MCF 10A (cell line): ENCODE measurements around the gene ARPC4. TPM values are rescaled to one million over a fixed set of nuclear protein-coding genes. Genes with fewer than 3 reads are reported as not detected.
A peak's percentile ranks its signal among the peaks of the same experiment; 100 is the strongest.

Experiments
- Bru-seq: library from RNA; stranded (reverse); fragments of 400-500 nt; gene quantifications from one replicate; lab custom pipeline; 2021; lab: Mats Ljungman, UMichigan
- BruChase-seq, 2 experiments: library from RNA; stranded (reverse); fragments of 400-500 nt; gene quantifications; one replicate each; lab custom pipeline; 2021; lab: Mats Ljungman, UMichigan
- BruUV-seq: library from RNA; stranded (reverse); fragments of 400-500 nt; replicated peaks from 2 replicates; lab custom pipeline; 2021; lab: Mats Ljungman, UMichigan
- CTCF ChIA-PET: fragments of 300-600 bp; sonication (Branson Sonifier 250); formaldehyde crosslinking; extraction: SDS; loops from one replicate; lab custom pipeline; 2021; ENCODE audit warnings: antibody characterized with exemption, inconsistent platforms; lab: Yijun Ruan, JAX
- POLR2A ChIA-PET: fragments of 300-600, 350-650 bp; sonication (Branson Sonifier 250); formaldehyde crosslinking; extraction: SDS; loops from one replicate; lab custom pipeline; 2020; ENCODE audit warnings: antibody characterized with exemption, inconsistent platforms; lab: Yijun Ruan, JAX
- DNase-seq: peaks from one replicate; pipeline ENCODE4 v3.0.0-alpha.2; 2018; ENCODE audit not compliant: unreplicated experiment
- H3K27ac Mint-ChIP-seq: one replicate; pipeline ENCODE4 v1.8.0; 2022; ENCODE audit warnings: mild to moderate bottlenecking, low read depth, mixed read lengths; ENCODE audit not compliant: unreplicated experiment
- H3K27me3 Mint-ChIP-seq: one replicate; pipeline ENCODE4 v1.8.0; 2022; ENCODE audit warnings: mixed read lengths; ENCODE audit not compliant: insufficient read depth, unreplicated experiment
- H3K36me3 Mint-ChIP-seq: one replicate; pipeline ENCODE4 v1.8.0; 2022; ENCODE audit warnings: mild to moderate bottlenecking, moderate library complexity, mixed read lengths; ENCODE audit not compliant: insufficient read depth, unreplicated experiment
- H3K4me1 Mint-ChIP-seq: one replicate; pipeline ENCODE4 v1.8.0; 2022; ENCODE audit warnings: mixed read lengths; ENCODE audit not compliant: insufficient read depth, unreplicated experiment
- H3K4me3 Mint-ChIP-seq: one replicate; pipeline ENCODE4 v1.8.0; 2022; ENCODE audit warnings: mild to moderate bottlenecking, moderate library complexity, mixed read lengths; ENCODE audit not compliant: unreplicated experiment
- H3K9me3 Mint-ChIP-seq: one replicate; pipeline ENCODE4 v1.8.0; 2022; ENCODE audit warnings: mixed read lengths; ENCODE audit not compliant: unreplicated experiment
- CTCF ChIP-seq: fragments of 200-600 bp; IDR thresholded peaks from one replicate; pipeline ENCODE4 v1.8.0; 2022; ENCODE audit warnings: antibody characterized with exemption, mild to moderate bottlenecking; ENCODE audit not compliant: unreplicated experiment
- intact Hi-C: fragments of 100-400 bp; cut with micrococcal nuclease; formaldehyde crosslinking; loops from 2 replicates; pipeline ENCODE4 v1.14.1; 2022
- long read RNA-seq: library from polyadenylated mRNA; stranded (forward); transcript quantifications from one replicate; pipeline ENCODE4 v2.0.0, GENCODE V29; 2022
- total RNA-seq: library from RNA; stranded (reverse); gene quantifications from 2 replicates; pipeline ENCODE4 v1.2.3, GENCODE V29; 2022

Gene ARPC4
- total RNA-seq (122 and 132 TPM in 2 replicates), Bru-seq, nascent RNA (percentile 95 among the genes with signal in this experiment), BruChase-seq, experiment 1, labeled RNA remaining after a 6-hour chase (percentile 99 among the genes with signal in this experiment), BruChase-seq, experiment 2, labeled RNA remaining after a 2-hour chase (percentile 98 among the genes with signal in this experiment)
- long read RNA-seq, transcript ARPC4-201 (6 exons, 2,582 nt), result major isoform, 31 of 41 reads
- long read RNA-seq, partial matches to known transcripts, result 3 of 41 reads
- long read RNA-seq, other reads (novel, unspliced or antisense), result 4 of 41 reads

DNA sequence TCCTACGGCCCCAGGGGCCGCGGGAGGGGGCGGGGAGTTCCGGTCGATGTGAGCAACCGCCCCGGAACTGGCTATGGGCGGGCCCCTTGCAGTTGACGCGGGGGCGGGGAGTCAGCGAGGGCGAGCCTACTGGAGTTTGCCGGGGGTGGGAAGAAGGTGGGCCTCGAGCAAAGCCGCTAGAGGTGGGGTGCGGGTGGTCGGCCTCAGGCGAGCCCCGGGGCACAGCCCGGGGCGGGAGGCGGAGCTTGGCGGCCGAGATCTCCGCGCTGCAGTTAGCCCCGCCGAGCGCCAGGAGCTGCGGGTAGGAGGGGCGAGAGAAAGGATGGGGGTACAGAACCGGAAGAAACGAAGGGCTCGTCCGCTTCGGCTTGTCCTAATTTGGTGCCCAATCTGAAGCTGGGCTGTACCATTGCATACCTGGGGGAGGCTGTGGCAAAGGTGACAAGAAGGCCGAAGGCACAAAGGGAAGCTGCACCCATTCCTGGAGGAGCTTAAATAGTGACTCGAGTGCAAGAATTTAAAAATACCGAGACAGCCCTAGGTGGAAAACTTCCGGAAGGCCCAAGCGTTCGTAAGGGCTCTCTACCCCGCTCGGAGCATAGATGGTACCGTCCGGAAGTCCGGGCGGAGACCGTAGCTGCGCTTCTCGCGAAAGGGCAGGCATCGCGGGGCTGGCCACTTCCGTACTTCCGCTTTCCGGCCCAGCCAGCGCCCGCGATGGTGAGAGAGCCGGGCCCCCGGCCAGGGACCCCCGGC is at the start of gene ARPC4, which contains the start of gene TADA3:
Gene ARPC4 (plus strand): TSS at position 678 of the 756 bp plus-strand sequence. CDS start 40 bp downstream, at position 718.
Gene TADA3 (minus strand): TSS at position 69 of the 756 bp plus-strand sequence. CDS start 1,007 bp downstream, outside the sequence.
- TF ChIP-seq CTCF, result no peak
- Mint-ChIP-seq H3K4me3 (peak within 1 kb of the TSS; percentile 98), H3K4me1 (peaks cover 31% of the 10 kb centered on the region), H3K36me3 (peaks cover 58% of the 10 kb centered on the region), H3K9me3 (no peaks in the 10 kb centered on the region), H3K27me3 (no peaks in the 10 kb centered on the region), H3K27ac (peak within 1 kb of the TSS; percentile 100)
- ChIA-PET CTCF (interaction anchor here (0.6 to 1.2 kb wide), 5 partner anchors 12 to 220 kb away, joined by 3 to 4 read pairs (median 3); partner anchors contain the start of gene MTMR14), POLR2A (interaction anchor here (0.6 to 2.2 kb wide), 39 partner anchors 8 to 528 kb away, joined by 3 to 35 read pairs (median 4); partner anchors contain the start of genes BRPF1, CRELD1, EMC3 and IL17RC)
- BruUV-seq, result no TSS peak
- DNase-seq, result peak; percentile 96
- intact Hi-C loops, result loop anchor here (5.0 kb wide), 1 partner anchor 75 kb away; no protein-coding TSS in a partner anchor

- CTCF ChIA-PET, result interaction anchor here (0.5 to 1.2 kb wide), 3 partner anchors 9 to 544 kb away, joined by 3 read pairs; no protein-coding TSS in a partner anchor
- H3K27me3 Mint-ChIP-seq, result no peaks in the 10 kb centered on the region
- no peak overlapping the region for H3K27ac Mint-ChIP-seq
- no peak overlapping the region for H3K4me3 Mint-ChIP-seq
- TF ChIP-seq CTCF, result no peak
- peaks cover 72% of the 10 kb centered on the region for H3K36me3 Mint-ChIP-seq
- BruUV-seq, result no TSS peak
- no peak for DNase-seq
- no peaks in the 10 kb centered on the region for H3K9me3 Mint-ChIP-seq
- no peaks in the 10 kb centered on the region for H3K4me1 Mint-ChIP-seq
- POLR2A ChIA-PET, result interaction anchor here (0.6 kb wide), 1 partner anchor 94 kb away, joined by 3 read pairs; no protein-coding TSS in a partner anchor
- intact Hi-C loops, result no loop called here
Measured at GRCh38 chr3:9743548-9743947, 49.3 kb upstream of the ARPC4 start.

DNA sequence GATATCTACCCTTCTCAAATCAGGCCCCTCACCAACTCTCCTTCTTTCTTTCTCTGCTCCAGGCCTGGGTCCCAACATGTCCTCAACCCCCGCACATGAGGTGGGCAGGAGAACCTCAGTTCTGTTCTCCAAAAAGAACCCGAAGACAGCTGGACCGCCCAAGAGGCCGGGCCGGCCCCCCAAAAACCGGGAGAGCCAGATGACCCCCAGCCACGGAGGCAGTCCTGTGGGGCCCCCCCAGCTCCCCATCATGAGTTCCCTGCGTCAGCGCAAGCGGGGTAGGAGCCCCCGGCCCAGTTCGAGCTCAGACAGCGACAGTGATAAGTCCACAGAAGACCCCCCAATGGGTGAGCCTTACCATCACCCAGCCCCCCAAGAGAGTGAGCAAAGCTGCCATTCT is 48.7 kb upstream of the ARPC4 start:
- Mint-ChIP-seq H3K4me1 (peaks cover 3% of the 10 kb centered on the region), H3K36me3 (peaks cover 69% of the 10 kb centered on the region), H3K4me3 (no peak overlapping the region), H3K27me3 (no peaks in the 10 kb centered on the region), H3K27ac (no peak overlapping the region), H3K9me3 (no peaks in the 10 kb centered on the region)
- ChIA-PET CTCF (interaction anchor here (1.2 to 1.6 kb wide), 2 partner anchors 11 to 170 kb away, joined by 3 to 6 read pairs; no protein-coding TSS in a partner anchor), POLR2A (no interaction called here)
- TF ChIP-seq CTCF, result no peak
- no TSS peak for BruUV-seq
- intact Hi-C loops, result no loop called here
- no peak for DNase-seq
